GM10248 (cell line): ENCODE data around the gene GPR156.

Source experiments
- CTCF ChIA-PET: fragments of 300-600 bp; sonication (Branson Sonifier 250); formaldehyde crosslinking; extraction: SDS; loops from one replicate; lab custom pipeline; 2021; ENCODE audit warnings: antibody characterized with exemption; lab: Yijun Ruan, JAX
- POLR2A ChIA-PET: fragments of 350-650 bp; sonication (Branson Sonifier 250); formaldehyde crosslinking; extraction: SDS; loops from one replicate; lab custom pipeline; 2020; ENCODE audit warnings: antibody characterized with exemption; lab: Yijun Ruan, JAX
- DNase-seq: peaks from one replicate; pipeline ENCODE4 v3.0.0; 2012; ENCODE audit errors: extremely low spot score
- CTCF ChIP-seq: IDR thresholded peaks from 2 replicates; pipeline ENCODE4 v1.5.1; 2012; ENCODE audit warnings: mild to moderate bottlenecking, low read depth; ENCODE audit errors: extremely low read depth, missing control alignments, control extremely low read depth

Gene GPR156

DNA sequence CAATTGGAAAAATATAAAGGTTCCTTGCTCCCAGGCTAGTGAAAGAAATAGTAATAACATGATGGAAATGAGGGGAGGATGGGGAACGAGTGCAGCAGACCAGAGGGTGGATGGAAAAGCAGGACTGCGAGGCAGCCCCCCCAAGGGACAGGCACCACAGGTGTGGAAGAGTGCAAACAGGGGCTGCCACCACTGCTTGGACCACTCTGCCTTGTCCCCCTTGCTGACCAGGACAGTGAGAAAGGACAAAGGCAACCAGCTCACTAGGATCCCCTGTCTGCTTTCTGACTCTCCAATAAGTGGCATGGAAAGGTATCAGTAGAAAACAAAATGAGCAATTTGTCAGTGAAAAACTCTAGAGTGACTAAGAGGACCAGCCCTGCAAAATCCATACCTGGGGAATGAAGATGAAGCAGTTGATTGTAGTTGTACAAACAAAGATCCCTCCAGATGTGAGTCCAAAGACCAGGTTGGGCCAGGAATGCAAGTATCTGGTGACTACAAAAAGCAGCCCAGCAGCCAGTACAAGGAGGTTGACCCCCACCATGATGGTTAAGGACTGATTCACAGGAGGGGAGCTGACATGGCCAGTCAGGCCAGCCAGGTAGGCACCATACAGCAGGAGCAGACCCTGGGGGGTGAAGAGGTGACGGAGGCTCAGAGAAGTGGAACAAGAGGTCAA lies 104.2 kb downstream of the GPR156 start:
- ChIA-PET POLR2A (no interaction called here), CTCF (no interaction called here)
- no peak for DNase-seq
- TF ChIP-seq CTCF = no peak

DNA sequence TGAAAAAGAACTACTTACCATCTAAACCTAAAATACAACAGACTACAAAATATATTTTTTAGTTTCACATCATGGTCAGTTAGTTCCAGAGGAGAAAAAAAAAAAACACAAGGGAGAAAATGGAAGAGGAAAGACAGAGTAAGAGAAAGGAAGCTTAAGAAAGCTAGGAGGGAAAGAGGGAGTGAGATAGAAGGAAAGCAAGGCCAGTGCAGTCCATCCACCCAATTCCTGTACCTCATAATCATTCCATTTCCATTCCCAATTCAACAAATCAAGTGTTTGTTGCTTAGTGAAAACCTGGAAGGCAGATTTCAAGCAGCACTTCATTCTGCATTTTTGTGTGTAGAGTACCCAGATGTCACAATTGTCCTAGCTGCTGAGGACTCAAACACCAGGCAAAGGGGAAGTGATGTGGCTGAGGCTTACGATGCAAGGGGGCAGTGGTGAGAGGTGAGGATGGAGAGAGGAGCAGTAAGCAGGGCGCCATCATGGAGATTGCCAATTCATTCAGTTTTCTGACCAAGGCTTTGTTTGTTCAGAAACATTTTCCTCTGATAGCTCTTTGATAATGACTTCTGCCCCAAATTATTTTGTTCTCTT lies 107.2 kb downstream of the GPR156 start:
- DNase-seq = no peak
- ChIA-PET POLR2A (no interaction called here), CTCF (interaction anchor here (0.9 to 2.2 kb wide), 3 partner anchors 9 to 240 kb away, joined by 3 to 7 read pairs (median 5); no protein-coding TSS in a partner anchor)
- TF ChIP-seq CTCF = no peak

- POLR2A ChIA-PET = no interaction called here
- DNase-seq = no peak
These were observed 107.9 kb downstream of the GPR156 start for GRCh38 chr3:120177151-120177550.

DNA sequence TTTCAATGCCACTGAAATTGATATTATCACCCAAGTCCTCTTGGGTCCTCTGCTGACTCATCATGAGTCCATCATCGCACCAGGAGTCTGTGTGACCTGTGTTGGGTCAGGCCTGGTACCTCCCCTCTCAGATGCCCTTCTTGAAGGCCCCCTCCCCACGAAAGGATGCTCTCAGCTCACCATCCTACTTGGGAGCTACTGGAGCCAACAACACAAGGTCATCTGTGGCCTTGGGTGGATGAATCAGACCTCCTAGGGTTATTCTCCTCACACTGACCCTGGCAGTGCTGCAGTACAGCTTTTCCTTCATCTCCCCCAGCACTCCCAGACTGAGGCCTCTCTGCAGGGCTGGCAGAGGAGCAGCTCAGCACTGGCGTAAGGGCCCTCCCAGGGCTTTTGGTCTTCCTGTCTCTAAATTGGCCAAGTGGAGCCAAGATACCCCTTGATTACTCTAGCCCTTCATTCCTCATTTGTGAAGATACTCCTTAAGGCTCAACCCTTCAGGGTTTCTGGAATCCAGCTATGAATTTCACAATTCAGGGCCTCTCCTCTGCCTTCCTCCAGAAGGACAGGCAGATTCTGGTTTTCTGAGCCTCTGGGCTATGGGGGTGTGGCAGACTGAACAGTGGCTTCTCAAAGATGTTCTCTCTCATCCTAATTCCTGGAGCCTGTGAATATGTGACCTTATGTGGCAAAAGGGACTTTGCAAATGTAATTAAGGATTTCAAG lies 110.0 kb downstream of the GPR156 start:
- no peak for DNase-seq
- ChIA-PET POLR2A (no interaction called here), CTCF (interaction anchor here (1.0 to 1.8 kb wide), 4 partner anchors 9 to 294 kb away, joined by 3 to 5 read pairs (median 4); no protein-coding TSS in a partner anchor)
- no peak for TF ChIP-seq CTCF

More at GRCh38 chr3:120177151-120177550, 107.9 kb downstream of the GPR156 start:
- CTCF ChIA-PET = interaction anchor here (2.2 kb wide), 1 partner anchor 10 kb away, joined by 5 read pairs; no protein-coding TSS in a partner anchor
- no peak for TF ChIP-seq CTCF

GRCh38 chr3:120173056-120173675 lies 111.9 kb downstream of the GPR156 start:
- TF ChIP-seq CTCF = no peak
- ChIA-PET CTCF (interaction anchor here (0.9 to 2.0 kb wide), 6 partner anchors 9 to 292 kb away, joined by 3 to 5 read pairs (median 5); no protein-coding TSS in a partner anchor), POLR2A (interaction anchor here (0.5 kb wide), 1 partner anchor 91 kb away, joined by 8 read pairs; no protein-coding TSS in a partner anchor)
- DNase-seq = no peak

- TF ChIP-seq CTCF = no peak
- DNase-seq = no peak
- ChIA-PET CTCF (no interaction called here), POLR2A (interaction anchor here (0.7 kb wide), 1 partner anchor 77 kb away, joined by 11 read pairs; no protein-coding TSS in a partner anchor)
These were observed 113.0 kb downstream of the GPR156 start for GRCh38 chr3:120172070-120172469.
